ENCODE data around the gene DUOXA2.
"Not testable (repeated sequence)": the region's sequence is repeated elsewhere in the genome, so short reads cannot be mapped to it uniquely, and the experiment has no call there.

The DUOXA2 gene

DNA sequence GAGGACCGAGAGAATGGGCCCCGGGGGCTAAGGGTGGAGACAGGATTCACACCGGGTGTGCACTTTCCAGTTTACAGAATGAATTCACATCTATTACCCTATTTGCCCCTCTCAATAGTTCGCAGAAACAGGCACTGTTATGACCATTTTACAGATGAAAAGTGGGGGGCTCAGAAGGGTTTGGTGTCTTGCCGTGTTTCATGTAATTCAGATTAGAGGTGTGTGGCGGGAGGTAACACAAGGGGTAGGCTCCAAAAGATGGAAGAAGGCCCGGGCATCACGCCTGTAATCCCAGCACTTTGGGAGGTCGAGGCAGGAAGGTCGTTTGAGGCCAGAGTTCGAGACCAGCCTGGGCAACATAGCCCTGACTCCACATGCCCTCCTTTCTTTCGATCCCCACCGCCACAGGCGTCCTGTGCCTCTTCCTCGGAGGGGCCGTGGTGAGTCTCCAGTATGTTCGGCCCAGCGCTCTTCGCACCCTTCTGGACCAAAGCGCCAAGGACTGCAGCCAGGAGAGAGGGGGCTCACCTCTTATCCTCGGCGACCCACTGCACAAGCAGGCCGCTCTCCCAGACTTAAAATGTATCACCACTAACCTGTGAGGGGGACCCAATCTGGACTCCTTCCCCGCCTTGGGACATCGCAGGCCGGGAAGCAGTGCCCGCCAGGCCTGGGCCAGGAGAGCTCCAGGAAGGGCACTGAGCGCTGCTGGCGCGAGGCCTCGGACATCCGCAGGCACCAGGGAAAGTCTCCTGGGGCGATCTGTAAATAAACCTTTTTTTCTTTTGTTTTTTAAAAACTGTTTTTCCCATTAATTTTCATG is 3.4 kb downstream of the DUOXA2 start:
- no peak for DNase-seq (ENCODE audit: low spot score)

DNA sequence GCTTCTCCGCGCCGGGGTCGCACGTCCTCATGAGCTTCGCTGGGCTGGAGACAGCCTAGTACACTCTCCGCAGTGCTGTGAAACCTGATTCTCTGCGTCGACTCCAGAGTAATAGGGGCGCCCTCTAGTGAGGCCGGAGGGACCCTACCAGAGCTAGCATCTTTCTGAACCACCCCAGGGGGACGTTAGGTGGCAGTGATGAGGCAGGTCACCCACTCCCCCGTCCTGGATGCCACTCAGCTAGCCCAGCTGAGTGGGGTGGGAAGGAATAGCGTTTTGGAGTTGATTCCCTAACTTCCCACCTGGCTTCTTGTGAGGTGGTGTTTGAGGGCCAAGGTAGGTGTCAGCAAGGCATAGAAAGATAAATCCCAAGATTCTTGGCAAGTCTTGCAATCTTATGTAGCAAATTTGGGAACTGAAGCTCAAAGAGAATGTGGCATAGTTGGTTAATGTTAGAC is 4.0 kb downstream of the DUOXA2 start:
- DNase-seq (ENCODE audit: low spot score), result peak; percentile 83

DNA sequence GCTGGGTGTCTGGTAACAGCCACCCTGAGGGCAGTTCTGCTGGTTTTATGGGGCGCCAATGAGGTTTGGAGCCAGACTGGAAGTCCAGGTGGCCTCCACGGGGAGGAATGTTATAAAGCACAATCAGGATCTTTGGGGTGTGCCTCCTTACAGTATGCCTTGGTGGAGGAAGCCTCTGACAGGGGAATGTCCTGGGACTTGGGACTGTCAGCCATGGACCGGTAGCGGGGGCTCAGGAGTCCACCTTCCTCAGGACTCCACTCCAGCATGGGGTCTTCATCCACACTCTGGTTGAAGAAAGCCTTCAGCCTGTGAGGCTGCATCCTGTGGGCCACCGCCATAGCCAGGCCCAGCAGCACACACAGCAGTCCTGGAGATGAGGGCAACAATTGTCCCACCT is 4.9 kb downstream of the DUOXA2 start:
- DNase-seq (ENCODE audit: low spot score), result no peak

DNA sequence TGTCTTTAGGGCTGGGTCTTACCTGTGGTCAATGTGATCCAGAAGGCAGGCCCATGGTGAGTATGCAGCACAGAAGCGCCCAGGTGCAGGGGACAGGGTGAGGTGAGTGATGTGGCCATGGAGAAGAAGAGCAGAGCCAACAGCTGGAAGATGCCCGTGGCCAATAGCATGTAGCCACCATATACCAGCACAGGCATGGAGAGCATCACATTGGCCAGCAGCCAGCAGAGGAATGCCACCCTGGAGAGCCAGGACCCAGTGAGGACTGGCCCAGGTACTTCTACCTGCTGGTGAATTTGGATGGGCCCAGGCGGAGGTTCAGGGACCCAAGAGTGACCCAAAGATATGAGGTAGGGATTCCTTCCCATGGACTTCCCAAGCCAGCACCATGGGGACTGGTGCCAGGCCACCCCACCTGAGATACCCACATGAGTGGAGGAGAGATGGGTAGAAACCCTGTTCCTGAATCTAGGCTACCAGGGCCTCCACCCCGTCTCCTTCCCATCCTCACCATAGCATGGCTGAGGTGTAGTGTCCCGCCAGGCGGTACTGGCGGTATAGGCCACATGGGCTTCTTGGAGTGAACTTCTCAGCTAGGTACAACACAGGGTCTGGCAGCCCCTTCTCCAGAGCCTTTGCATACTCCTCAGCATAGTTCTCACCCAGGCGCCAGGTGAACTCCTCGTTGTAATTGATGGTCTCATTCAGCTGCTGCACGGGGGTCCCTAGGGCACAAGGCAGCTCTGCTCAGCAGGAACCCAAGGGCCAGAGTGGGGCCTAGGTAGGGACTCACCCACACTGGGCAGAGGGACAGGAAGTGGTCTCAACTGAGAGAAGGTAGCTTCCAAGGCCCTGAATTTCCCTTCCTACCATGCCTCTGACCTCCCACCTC is 6.2 kb downstream of the DUOXA2 start:
- no peak for DNase-seq (ENCODE audit: low spot score)

DNA sequence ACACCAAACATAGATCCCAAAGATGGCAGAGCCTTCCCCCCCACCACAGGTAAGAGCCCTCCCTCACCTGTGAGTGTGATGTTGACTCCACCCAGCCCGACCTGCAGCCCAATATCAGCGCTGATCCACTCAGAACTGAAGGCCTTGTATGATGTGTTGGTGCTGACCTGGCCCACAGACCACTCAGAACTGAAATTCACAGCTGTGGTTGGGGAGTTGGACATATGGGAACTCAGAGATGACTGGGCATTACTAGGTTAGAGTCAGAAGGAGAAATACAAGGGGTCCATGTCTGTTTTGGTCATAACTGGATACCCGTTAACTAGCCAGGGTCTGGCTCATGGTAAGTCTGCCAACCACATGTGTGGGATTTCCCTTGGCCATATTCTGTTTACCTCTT is 6.9 kb downstream of the DUOXA2 start:
- no peak for DNase-seq (ENCODE audit: low spot score)

DNA sequence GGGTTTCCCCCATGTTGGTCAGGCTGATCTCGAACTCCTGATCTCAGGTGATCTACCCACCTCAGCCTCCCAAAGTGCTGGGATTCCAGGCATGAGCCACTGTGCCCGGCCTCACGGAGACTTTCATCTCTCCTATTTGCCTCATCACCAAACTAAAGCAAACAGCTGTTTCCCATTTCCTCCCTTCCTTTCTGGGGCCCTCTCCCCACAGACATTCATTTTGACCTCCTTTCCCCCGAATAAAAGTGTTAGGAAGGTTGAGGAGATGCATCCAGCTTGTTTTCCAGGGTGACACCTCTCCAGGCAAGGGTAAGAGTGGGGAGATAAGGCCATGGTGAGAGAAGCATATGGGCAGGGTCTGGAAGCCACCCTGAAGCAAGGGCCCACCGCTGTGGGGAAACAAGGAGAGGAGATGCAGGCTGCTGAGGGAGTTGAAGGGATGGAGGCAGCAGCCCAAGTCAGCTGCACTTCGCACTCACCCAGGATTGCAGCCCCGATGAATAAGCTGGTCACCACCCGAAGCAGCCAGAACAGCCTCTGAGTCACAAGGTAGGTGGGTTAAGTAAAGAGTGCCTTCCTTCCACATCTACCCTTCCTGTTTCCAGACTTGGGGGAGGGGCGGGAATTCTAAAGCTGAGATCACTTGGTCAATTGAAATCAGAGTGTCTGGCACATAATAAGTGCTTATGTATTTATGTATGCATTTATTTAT is 7.7 kb downstream of the DUOXA2 start:
- no peak for DNase-seq (ENCODE audit: low spot score)

DNA sequence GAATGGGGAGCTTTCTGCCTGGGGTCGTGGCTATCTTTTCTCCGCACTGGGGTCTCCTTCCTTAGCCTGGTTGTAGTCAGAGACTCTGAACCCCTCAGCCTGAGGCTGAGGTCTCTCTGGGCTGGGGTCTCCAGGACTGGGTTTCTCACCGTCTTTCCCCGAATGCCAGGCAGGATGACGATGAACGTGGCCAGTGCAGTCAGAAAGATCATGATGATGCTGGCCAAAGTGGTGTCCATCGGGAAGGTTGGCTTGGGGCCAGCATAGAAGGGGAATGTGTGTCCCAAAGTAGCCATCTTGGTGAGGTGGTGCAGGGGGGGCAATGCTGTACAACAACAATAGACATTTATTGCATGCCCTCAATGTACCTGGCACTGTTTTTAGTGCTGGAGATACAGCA is 8.6 kb downstream of the DUOXA2 start:
- DNase-seq (ENCODE audit: low spot score), result no peak

DNA sequence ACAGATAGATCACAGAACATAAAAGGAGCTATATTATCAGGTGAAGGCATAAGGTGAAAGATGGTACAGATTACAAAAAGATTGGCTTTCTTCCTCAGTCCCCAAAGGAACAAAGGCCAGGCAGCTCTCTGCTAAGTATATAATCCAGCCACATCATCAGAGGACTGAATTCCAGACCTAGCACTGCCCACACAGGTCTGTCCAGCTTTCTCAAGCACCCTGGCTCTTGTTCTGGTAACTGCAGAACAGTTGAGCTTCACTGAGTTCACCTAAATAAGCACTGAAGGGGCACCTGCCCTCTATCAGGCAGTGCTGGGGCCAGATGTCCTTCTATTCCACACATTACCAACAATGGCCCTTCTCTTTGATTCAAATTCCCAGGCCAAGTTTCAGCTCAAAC is 9.3 kb downstream of the DUOXA2 start:
- DNase-seq (ENCODE audit: low spot score), result no peak

DNA sequence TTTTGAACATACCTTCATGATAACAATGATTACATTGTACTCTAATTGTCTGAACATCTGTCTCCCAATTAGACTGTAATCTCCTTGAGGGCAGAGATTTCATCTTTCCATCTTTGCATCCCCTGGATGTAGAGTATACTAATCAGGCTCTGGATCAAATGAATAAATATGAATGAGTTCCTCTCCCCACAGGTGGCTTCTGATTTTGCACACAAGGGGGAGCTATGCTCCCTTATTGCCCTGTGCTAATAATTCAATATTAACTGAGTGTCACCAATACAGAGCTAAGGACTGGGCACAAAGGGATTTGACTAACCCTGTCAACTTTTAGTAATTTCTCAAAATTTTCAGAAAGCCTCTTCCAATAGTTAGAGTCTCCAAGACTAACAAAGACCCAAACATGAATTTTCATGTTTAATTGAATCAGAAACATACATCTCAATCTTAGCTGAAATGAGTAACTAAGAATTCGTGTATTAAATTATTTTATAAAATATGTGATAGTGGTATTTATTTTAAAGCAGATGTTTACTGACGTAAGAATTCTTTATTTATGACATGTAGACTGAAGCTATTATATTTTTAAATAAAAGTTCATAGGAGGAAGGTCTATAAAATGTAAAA is 12.5 kb downstream of the DUOXA2 start:
- peak; percentile 48 for DNase-seq (ENCODE audit: low spot score)

DNA sequence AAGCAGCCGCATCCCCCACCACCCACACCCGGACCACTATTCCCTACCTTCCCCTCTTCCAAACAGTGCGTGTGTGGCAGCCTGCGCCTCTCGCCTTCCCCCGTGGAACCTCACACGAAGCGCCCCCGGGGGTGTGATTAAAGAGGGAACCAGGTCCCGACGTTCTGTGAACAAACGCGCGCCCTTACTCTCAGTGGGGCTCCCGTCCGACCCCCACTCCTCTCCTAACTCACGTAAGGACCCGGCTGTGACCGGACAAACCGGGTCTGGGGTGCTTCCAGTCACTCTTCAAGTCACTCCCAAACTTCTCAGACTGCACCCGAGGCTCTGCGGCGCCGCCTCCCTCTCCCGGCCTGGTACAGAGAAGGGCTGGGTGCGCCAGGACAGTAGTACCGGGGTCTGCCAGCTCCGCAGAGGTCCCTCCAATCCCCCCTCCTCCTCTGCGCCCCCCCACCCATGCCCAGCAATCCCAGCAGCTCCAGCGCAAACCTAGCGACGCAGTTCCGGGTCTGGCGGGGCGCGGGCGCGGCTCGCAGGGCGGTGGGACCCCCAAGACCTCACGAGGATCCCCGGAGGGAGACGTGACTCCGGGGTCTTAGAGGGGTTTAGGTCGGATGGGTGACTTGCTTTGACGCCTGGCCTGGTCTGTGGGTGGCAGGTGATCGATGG is 15.0 kb downstream of the DUOXA2 start:
- no peak for DNase-seq (ENCODE audit: low spot score)

DNA sequence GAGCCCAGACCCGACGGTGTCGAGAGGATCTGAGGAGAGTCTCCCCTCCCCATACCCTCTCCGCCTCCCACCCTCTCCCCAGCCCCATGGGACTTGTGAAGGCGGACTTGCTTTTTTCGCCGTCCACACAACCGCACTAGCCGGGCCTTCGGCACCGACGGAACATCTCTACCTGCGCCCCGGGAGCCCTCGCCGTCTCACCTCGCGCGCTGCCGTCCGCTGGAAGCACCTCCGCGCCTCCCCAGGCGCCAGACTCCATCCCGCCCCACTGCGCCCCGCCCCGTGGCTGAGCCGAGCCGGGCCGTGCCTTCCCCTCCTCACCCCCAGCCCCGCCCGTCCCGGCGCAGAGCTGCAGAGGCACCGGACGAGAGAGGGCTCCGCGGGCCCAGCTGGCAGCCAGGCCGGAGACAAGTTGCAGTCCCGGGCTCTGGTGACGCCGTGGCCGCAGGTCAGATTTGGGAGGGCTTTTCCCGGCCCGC is 15.6 kb downstream of the DUOXA2 start, which contains the start of the genes DUOX1 and DUOXA1:
TSS of gene DUOX1 (plus strand) at position 344 of the 479 bp plus-strand sequence. CDS start 1,973 bp downstream, outside the sequence.
TSS of gene DUOXA1 (minus strand) at position 229 of the 479 bp plus-strand sequence. CDS start 6,865 bp downstream, outside the sequence.
- peak; percentile 14 for DNase-seq (ENCODE audit: low spot score)

DNA sequence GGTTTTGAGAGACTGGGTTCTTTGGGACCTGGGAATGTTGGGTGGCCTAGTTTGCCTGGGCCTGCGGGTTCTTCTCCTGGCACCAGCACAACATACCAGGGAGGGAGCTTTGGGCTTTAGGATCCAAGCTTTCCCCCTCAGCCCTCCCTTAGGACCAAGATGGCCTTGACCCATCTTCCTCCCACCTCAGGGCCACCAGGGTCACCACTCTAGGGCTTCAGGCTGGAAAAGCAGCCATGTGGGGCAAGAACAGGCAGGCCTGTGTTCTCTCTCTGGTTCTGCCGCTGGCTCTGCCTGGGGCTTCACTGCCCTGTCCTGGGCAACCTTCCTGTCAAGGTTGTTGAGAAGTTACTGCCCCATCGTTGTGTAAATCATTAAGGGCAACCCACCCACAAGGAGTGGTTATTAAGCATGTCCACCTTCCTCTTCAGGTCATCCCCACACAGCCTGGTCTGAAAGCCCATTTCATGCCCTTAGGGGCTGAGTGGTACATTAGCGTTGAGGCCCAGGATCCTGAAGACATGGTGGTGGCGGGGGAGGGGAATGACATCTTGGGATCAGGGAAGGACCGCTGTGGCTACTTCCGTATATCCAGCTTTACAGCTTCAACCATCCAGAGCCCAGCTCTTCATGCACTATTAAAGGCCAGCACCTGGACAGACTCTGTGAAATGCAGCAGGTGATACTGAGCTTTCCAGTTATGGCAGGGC is 16.3 kb downstream of the DUOXA2 start:
- no peak for DNase-seq (ENCODE audit: low spot score)

DNA sequence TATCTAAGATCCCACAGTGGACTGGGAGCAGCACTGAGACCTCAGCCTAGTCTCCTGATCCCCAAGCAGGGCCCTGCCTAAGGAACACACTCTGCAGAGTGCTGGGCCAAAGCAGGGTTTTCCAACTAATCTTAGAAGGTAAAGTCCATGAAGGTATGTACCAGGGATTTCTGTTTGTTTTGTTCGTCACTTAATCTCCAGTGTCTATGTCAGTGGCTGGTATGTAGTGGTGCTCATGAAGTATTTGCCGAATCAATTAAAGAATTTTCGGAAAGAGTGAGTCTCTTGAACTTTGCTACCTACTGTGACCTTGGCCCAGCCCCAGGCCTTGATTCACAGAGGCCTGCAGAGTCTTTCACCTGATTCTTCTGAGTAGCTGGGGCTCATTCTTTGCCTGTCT is 17.4 kb downstream of the DUOXA2 start:
- DNase-seq (ENCODE audit: low spot score), result no peak

DNA sequence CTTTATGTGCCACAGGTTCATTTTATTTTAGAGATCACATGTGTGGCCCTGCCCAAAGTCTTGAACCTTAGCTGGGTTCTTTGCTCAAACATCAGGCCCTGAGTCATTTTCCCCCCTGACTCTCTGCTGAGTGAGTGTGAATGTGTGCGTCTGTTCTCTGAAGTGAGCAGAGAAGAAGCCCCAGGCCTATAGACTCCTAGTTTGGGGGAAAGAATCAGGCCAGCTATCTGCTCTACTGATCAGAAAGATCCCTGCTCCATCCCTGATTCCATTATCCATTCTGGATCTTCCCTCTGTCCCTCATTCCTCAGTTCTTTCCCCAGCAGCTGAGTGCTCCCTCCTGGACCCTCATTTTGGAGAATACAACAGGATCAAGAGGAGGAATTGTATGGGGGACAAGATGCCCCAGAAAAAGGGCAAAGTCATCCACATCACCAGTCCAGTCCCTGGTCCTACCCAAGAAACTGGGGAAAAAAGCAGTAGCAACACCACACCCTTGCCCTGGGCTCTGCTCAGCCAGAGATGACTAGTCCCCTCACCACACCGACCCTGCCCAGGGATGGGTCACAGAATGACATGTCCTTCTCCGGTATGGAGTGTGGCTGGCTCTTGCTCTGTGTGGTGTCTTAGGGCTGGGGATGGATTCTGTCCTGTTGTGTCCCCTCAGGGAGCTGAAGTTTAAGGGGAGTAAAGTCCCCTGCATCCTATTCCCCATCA is 18.9 kb downstream of the DUOXA2 start:
- no peak for DNase-seq (ENCODE audit: low spot score)

DNA sequence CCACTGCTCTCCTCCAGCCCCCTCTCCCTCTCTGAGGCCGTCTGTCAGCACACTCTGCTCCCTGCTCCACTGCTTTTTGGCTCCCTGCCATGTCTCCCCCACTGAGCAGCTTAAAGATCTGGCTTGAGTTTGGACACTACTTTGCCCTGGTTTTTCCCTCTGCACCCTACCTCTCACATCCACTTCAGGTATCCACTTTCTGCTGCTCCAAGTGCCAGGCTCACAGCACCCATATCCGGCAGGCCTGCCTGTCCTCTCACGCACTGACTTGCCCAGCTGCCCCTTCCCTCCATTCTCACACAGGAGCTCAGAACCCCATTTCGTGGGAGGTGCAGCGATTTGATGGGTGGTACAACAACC is 19.4 kb downstream of the DUOXA2 start:
- no peak for DNase-seq (ENCODE audit: low spot score)

DNA sequence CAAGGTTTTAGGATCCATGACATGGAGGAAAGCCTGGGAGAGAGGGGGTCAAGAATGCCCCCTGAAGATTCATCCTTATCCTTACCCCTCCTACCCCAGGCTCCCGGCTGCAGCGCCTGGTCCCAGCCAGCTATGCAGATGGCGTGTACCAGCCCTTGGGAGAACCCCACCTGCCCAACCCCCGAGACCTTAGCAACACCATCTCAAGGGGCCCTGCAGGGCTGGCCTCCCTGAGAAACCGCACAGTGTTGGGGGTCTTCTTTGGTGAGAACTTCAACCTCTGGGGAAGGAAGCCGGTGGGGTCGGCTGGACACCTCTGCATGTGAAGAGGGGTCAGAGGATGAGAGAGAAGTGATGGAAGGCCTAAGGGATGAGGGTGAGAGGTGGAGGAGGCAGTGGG is 19.9 kb downstream of the DUOXA2 start:
- no peak for DNase-seq (ENCODE audit: low spot score)

DNA sequence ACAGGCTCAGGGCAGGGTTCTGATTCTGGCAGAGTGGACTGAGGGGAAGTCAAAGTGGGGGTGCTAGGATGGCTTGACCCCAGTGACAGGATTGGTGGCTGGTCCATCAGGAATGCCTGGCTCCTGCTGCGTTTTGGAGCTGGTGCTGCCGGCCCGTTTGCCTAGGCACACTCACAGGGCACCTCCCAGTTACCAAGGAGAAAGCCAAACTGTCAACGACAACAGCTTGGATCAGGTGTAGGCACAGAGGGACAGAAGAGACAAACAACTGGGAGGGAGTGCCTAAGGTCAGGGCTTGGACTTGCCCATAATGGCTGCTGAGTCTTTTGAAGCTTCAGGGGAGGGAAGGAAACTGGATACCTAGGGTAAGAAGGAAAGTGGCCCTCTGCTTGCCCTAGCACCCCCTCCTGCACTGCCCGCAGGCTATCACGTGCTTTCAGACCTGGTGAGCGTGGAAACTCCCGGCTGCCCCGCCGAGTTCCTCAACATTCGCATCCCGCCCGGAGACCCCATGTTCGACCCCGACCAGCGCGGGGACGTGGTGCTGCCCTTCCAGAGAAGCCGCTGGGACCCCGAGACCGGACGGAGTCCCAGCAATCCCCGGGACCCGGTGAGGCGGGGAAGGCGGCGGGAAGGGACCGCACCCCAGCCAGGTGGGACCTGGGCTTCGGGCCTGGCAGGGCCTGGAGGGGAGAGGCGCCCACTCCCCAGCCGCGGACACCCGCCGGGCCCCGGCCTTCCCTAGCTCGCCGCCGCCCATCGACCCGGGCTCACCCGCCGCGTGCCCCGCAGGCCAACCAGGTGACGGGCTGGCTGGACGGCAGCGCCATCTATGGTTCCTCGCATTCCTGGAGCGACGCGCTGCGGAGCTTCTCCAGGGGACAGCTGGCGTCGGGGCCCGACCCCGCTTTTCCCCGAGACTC is 20.8 kb downstream of the DUOXA2 start:
- DNase-seq (ENCODE audit: low spot score), result no peak

DNA sequence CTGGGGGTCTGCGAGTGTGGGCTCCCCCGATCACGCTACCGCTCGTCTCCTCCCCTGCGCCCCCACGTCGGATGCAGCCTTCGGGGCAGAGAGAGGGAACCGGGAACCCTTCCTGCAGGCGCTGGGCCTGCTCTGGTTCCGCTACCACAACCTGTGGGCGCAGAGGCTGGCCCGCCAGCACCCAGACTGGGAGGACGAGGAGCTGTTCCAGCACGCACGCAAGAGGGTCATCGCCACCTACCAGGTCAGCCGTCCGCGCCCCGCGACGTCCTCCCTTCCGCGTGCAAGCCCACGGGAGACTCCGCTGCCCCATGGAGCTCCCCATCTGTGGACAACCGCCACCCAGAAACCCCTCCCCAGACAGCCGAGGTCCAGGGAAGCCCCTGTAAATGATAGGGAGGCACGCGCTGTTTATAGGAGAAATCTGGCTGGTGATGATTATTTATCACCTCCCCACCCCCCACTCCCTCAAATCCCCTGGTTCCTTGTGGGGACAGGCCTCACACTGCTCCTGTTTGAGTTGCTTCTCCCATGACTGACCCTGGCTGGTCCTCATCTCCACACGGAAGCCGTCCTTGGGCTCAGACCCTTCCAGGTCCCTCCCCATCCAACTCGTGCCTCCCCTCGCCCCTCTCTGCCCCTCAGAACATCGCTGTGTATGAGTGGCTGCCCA is 21.7 kb downstream of the DUOXA2 start:
- DNase-seq (ENCODE audit: low spot score), result not testable (repeated sequence)
